Measurements from ENCODE around the gene THRB. TPM values are rescaled to one million over a fixed set of nuclear protein-coding genes. Genes with fewer than 3 reads are reported as not detected.

THRB gene
- total RNA-seq, 1 donor from 2014 or later, result 22.8 TPM

- no peak for DNase-seq (ENCODE audit: extremely low spot score in 2 of 2)
- TF ChIP-seq POLR2AphosphoS5 (IDR thresholded peaks at IDR 0.05; ENCODE audit: insufficient read depth in 1 of 2, low read depth in 1 of 2) (no peak), CTCF (IDR thresholded peaks at IDR 0.05) (no peak), POLR2A (IDR thresholded peaks at IDR 0.05) (no peak)
- Histone ChIP-seq H3K36me3 (no peaks in the 10 kb centered on the region), H3K4me1 (peaks cover 8% of the 10 kb centered on the region), H3K27ac (no peak overlapping the region), H3K4me3 (no peak overlapping the region), H3K27me3 (no peaks in the 10 kb centered on the region), H3K9me3 (no peaks in the 10 kb centered on the region)
- intact Hi-C loops (cut with DNase I), result no loop called here
Measured at GRCh38 chr3:24305795-24306467, 188.7 kb downstream of the THRB start.

- H3K27me3 ChIP-seq, result no peaks in the 10 kb centered on the region
- DNase-seq (ENCODE audit: extremely low spot score in 2 of 2), result no peak
- peaks cover 8% of the 10 kb centered on the region for H3K4me1 ChIP-seq
- H3K36me3 ChIP-seq, result no peaks in the 10 kb centered on the region
- intact Hi-C loops (cut with DNase I), result no loop called here
- no peak for TF ChIP-seq POLR2A (IDR thresholded peaks at IDR 0.05)
- TF ChIP-seq POLR2AphosphoS5 (IDR thresholded peaks at IDR 0.05; ENCODE audit: insufficient read depth in 1 of 2, low read depth in 1 of 2), result no peak
- TF ChIP-seq CTCF (IDR thresholded peaks at IDR 0.05), result no peak
- H3K9me3 ChIP-seq, result no peaks in the 10 kb centered on the region
- no peak overlapping the region for H3K4me3 ChIP-seq
- H3K27ac ChIP-seq, result no peak overlapping the region
Measured at GRCh38 chr3:24303057-24303754, 191.4 kb downstream of the THRB start.

GRCh38 chr3:24302396-24302795 is 192.3 kb downstream of the THRB start:
- Histone ChIP-seq H3K9me3 (no peaks in the 10 kb centered on the region), H3K4me3 (no peak overlapping the region), H3K4me1 (peaks cover 8% of the 10 kb centered on the region), H3K27me3 (no peaks in the 10 kb centered on the region), H3K36me3 (no peaks in the 10 kb centered on the region), H3K27ac (no peak overlapping the region)
- intact Hi-C loops (cut with DNase I), result no loop called here
- DNase-seq (ENCODE audit: extremely low spot score in 2 of 2), result no peak
- no peak for TF ChIP-seq POLR2A (IDR thresholded peaks at IDR 0.05)
- TF ChIP-seq CTCF (IDR thresholded peaks at IDR 0.05), result no peak

DNA sequence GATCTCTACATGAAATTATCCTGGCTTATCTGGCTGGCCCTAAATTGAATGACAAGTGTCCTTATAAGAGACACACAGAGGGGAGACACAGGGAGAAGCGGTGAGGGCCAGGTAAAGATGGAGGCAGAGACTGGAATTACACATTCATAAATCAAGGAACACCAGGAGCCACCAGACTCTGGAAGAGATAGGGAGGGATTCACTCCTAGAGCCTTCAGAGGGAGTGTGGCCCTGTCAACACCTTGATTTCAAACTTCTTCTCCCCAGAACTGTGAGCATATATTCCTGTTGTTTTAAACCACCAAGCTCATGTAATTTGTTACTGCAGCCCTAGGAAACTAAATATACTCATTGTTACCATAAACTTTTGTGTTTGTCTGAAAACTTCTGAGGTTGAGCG is 193.7 kb downstream of the THRB start:
- no peak overlapping the region for H3K27ac ChIP-seq
- DNase-seq (ENCODE audit: extremely low spot score in 2 of 2), result no peak
- no peak for TF ChIP-seq POLR2A (IDR thresholded peaks at IDR 0.05)
- TF ChIP-seq CTCF (IDR thresholded peaks at IDR 0.05), result no peak
- no peak for TF ChIP-seq POLR2AphosphoS5 (IDR thresholded peaks at IDR 0.05; ENCODE audit: insufficient read depth in 1 of 2, low read depth in 1 of 2)
- H3K9me3 ChIP-seq, result no peaks in the 10 kb centered on the region
- intact Hi-C loops (cut with DNase I), result no loop called here
- no peaks in the 10 kb centered on the region for H3K27me3 ChIP-seq
- no peaks in the 10 kb centered on the region for H3K36me3 ChIP-seq
- H3K4me1 ChIP-seq, result peaks cover 5% of the 10 kb centered on the region
- no peak overlapping the region for H3K4me3 ChIP-seq

All from vagina (tissue), 2 donors.